A549 (cell line): ENCODE data around the gene ZER1.
"Not testable (repeated sequence)": the region's sequence is repeated elsewhere in the genome, so short reads cannot be mapped to it uniquely, and the experiment has no call there.

Source experiments
- BHLHE40 ChIP-seq: IDR thresholded peaks from 2 replicates; pipeline ENCODE4 v1.6.1; 2012; ENCODE audit warnings: low read depth, low read length, inconsistent platforms
- CHD2 ChIP-seq: fragments of 150-350 bp; IDR thresholded peaks from 2 replicates; pipeline ENCODE4 v1.6.1; 2014; ENCODE audit warnings: low read length; ENCODE audit not compliant: partially characterized antibody
- CTCF ChIP-seq: fragments of >200 bp; sonication (Bioruptor Twin); formaldehyde crosslinking; IDR thresholded peaks from 3 replicates; pipeline ENCODE4 v1.5.1; 2016
- GATA3 ChIP-seq: IDR thresholded peaks from 2 replicates; pipeline ENCODE4 v1.6.1; 2012; ENCODE audit warnings: borderline replicate concordance
- MYC ChIP-seq: IDR thresholded peaks from 2 replicates; pipeline ENCODE4 v1.6.1; 2012; ENCODE audit warnings: mild to moderate bottlenecking, inconsistent platforms, low read length, improper control_type of control experiment, borderline replicate concordance
- NR3C1 ChIP-seq: fragments of >200 bp; sonication (Bioruptor Twin); formaldehyde crosslinking; IDR thresholded peaks from 3 replicates; pipeline ENCODE4 v1.6.1; 2017
- POLR2A ChIP-seq: IDR thresholded peaks from 2 replicates; pipeline ENCODE4 v1.6.1; 2012; ENCODE audit warnings: mild to moderate bottlenecking, low read length
- POLR2AphosphoS2 ChIP-seq: conservative IDR thresholded peaks from 2 replicates; pipeline ENCODE4 v1.6.1; 2012; ENCODE audit warnings: low read length, improper control_type of control experiment, inconsistent platforms
- RAD21 ChIP-seq, 2 experiments: fragments of >200 bp in 1 of 2; sonication (Bioruptor Twin) in 1 of 2; formaldehyde crosslinking in 1 of 2; IDR thresholded peaks in 1 of 2; conservative IDR thresholded peaks in 1 of 2; 2 replicates in 1 of 2; 3 replicates in 1 of 2; pipeline ENCODE4 v1.6.1; 2012 to 2018; ENCODE audit warnings: inconsistent platforms in 1 of 2
- RCOR1 ChIP-seq: fragments of 150-350 bp; IDR thresholded peaks from 2 replicates; pipeline ENCODE4 v1.6.1; 2014; ENCODE audit warnings: antibody characterized with exemption, low read length, low read depth
- REST ChIP-seq: fragments of 200-600 bp; sonication (generic); IDR thresholded peaks from 2 replicates; pipeline ENCODE4 v1.6.1; 2016; ENCODE audit warnings: antibody characterized with exemption, mild to moderate bottlenecking, moderate library complexity
- RFX5 ChIP-seq: fragments of 450-650 bp; IDR thresholded peaks from 2 replicates; pipeline ENCODE4 v1.7.1; 2014; ENCODE audit warnings: antibody characterized with exemption, mild to moderate bottlenecking, moderate library complexity
- SREBF2 ChIP-seq: fragments of 450-650 bp; IDR thresholded peaks from 2 replicates; pipeline ENCODE4 v1.6.1; 2014; ENCODE audit warnings: mild to moderate bottlenecking, moderate library complexity

- TF ChIP-seq CTCF; POLR2AphosphoS2; POLR2A; NR3C1; BHLHE40; REST; SREBF2; RFX5; MYC; RAD21 (conservative IDR thresholded peaks at IDR 0.05 in 1 of 2, IDR thresholded peaks at IDR 0.05 in 1 of 2); GATA3; CHD2; RCOR1: not testable (repeated sequence)
Observed at GRCh38 chr9:128780093-128780492, 8.4 kb upstream of the ZER1 start.
